ENCODE measurements around the gene KLF2.

DNA sequence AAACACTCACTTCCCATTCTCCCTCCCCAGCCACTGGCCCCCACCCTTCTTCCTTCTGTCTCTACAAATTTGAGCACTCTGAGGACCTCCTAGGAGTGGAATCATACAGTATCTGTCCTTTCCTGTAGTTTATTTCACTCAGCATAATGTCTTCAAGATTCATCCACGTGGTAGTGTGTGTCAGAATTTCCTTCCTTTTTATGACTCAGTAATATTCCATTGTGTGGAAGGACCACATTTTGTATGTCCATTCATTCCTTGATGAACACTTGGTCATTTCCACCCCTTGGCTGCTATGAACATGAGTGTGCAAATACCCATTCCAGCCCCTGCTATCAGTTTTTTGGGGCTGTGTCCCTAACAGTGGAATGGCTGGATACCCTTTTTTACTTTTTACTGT lies 9.8 kb downstream of the KLF2 start:
- TF ChIP-seq, protein P1, sequence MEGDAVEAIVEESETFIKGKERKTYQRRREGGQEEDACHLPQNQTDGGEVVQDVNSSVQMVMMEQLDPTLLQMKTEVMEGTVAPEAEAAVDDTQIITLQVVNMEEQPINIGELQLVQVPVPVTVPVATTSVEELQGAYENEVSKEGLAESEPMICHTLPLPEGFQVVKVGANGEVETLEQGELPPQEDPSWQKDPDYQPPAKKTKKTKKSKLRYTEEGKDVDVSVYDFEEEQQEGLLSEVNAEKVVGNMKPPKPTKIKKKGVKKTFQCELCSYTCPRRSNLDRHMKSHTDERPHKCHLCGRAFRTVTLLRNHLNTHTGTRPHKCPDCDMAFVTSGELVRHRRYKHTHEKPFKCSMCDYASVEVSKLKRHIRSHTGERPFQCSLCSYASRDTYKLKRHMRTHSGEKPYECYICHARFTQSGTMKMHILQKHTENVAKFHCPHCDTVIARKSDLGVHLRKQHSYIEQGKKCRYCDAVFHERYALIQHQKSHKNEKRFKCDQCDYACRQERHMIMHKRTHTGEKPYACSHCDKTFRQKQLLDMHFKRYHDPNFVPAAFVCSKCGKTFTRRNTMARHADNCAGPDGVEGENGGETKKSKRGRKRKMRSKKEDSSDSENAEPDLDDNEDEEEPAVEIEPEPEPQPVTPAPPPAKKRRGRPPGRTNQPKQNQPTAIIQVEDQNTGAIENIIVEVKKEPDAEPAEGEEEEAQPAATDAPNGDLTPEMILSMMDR (IDR thresholded peaks at IDR 0.05) = no peak
- TF ChIP-seq POLR2A (IDR thresholded peaks at IDR 0.05) = no peak

Measured in esophagus squamous epithelium (tissue), 4 donors.